ENCODE data around the gene ABI2. TPM values are rescaled to one million over a fixed set of nuclear protein-coding genes. Genes with fewer than 3 reads are reported as not detected.
"Not testable (repeated sequence)": the region's sequence is repeated elsewhere in the genome, so short reads cannot be mapped to it uniquely, and the experiment has no call there.

Gene ABI2
- total and polyA plus RNA-seq, 9 donors, result 25.0 to 91.6 (median 66.2) TPM

DNA sequence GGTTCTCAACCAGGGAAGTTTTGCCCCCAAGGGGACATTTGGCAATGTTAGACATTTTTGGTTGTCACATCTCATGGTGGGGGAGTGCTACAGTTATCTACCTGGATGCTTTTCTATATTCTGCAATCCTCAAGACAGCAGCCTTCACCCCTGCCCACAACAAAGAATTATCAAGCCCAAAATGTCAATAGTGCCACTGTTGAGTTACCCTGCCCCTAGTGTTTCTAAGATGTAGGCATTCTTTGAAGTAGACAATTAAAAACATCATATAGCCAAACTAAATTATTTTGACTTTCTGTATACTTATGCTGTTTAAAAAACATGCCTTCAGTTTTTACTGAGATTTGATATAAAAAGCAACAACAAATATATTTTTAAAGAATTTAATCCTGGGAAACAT, 48.0 kb downstream of the ABI2 start:
- TF ChIP-seq EP300 (IDR thresholded peaks at IDR 0.05) (no peak), CTCF (IDR thresholded peaks at IDR 0.05) (no peak), POLR2A (IDR thresholded peaks at IDR 0.05) (no peak)
- Histone ChIP-seq H3K4me1 (ENCODE audit: insufficient read depth) (no peaks in the 10 kb centered on the region), H3K9me3 (no peaks in the 10 kb centered on the region), H3K4me3 (no peak overlapping the region), H3K27me3 (no peaks in the 10 kb centered on the region), H3K27ac (no peak overlapping the region), H3K36me3 (no peaks in the 10 kb centered on the region)
- no peak for DNase-seq
- intact Hi-C loops (cut with DNase I), result no loop called here

DNA sequence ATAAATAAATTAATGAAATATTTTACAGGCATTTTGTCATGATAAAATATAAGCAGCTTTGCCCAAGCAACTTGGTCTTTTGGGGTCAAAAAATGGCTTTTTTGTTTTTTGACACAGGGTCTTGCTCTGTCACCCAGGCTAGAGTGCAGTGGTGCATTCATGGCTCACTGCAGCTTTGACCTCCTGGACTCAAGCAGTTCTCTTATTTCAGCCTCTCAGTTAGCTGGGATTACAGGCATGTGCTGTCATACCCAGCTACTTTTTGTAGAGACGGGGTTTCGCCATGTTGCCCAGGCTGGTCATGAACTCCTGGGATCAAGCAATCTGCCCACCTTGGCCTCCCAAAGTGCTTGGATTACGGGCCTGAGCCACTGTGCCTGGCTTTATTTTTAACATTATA, 51.0 kb downstream of the ABI2 start:
- no peak for TF ChIP-seq CTCF (IDR thresholded peaks at IDR 0.05)
- TF ChIP-seq POLR2A (IDR thresholded peaks at IDR 0.05), result no peak
- TF ChIP-seq EP300 (IDR thresholded peaks at IDR 0.05), result no peak
- no peak for DNase-seq
- Histone ChIP-seq H3K4me3 (no peak overlapping the region), H3K4me1 (ENCODE audit: insufficient read depth) (no peaks in the 10 kb centered on the region), H3K27ac (no peak overlapping the region), H3K27me3 (no peaks in the 10 kb centered on the region), H3K9me3 (no peaks in the 10 kb centered on the region), H3K36me3 (no peaks in the 10 kb centered on the region)
- 97 to 98% (median 97%) methylated on average over 3 of the region's 3 CpGs for WGBS, 3 donors
- intact Hi-C loops (cut with DNase I), result no loop called here

GRCh38 chr2:203383038-203383437, 54.8 kb downstream of the ABI2 start:
- no peak for DNase-seq
- H3K4me1 ChIP-seq (ENCODE audit: insufficient read depth), result no peaks in the 10 kb centered on the region
- no peak for TF ChIP-seq CTCF (IDR thresholded peaks at IDR 0.05)
- no peak for TF ChIP-seq POLR2A (IDR thresholded peaks at IDR 0.05)
- no peak for TF ChIP-seq EP300 (IDR thresholded peaks at IDR 0.05)
- H3K27ac ChIP-seq, result no peak overlapping the region
- H3K36me3 ChIP-seq, result no peaks in the 10 kb centered on the region
- H3K27me3 ChIP-seq, result no peaks in the 10 kb centered on the region
- H3K4me3 ChIP-seq, result no peak overlapping the region
- no peaks in the 10 kb centered on the region for H3K9me3 ChIP-seq
- intact Hi-C loops (cut with DNase I), result no loop called here
- 90 to 97% (median 92%) methylated on average over 1 of the region's 1 CpG for WGBS, 3 donors

DNA sequence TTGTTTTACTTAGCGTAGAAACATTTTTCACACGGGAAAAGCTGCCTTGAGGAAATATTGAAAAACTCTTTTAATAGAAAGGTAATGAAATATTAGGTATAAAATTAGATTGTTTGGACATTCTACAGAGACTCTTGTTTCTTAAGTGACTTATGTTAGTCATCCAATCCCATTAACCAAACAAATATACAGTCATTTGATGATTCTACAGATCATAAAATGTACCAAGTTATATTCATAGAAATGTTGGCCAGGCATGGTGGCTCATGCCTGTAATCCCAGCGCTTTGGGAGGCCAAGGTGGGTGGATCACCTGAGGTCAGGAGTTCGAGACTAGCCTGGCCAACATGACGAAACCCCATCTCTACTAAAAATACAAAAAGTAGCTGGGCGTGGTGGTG, 60.0 kb downstream of the ABI2 start:
- H3K27me3 ChIP-seq; H3K27ac ChIP-seq; H3K36me3 ChIP-seq; H3K4me1 ChIP-seq (ENCODE audit: insufficient read depth); H3K4me3 ChIP-seq; H3K9me3 ChIP-seq; intact Hi-C loops (cut with DNase I); DNase-seq: not testable (repeated sequence)
- 84 to 96% (median 87%) methylated on average over 6 of the region's 6 CpGs for WGBS, 3 donors

DNA sequence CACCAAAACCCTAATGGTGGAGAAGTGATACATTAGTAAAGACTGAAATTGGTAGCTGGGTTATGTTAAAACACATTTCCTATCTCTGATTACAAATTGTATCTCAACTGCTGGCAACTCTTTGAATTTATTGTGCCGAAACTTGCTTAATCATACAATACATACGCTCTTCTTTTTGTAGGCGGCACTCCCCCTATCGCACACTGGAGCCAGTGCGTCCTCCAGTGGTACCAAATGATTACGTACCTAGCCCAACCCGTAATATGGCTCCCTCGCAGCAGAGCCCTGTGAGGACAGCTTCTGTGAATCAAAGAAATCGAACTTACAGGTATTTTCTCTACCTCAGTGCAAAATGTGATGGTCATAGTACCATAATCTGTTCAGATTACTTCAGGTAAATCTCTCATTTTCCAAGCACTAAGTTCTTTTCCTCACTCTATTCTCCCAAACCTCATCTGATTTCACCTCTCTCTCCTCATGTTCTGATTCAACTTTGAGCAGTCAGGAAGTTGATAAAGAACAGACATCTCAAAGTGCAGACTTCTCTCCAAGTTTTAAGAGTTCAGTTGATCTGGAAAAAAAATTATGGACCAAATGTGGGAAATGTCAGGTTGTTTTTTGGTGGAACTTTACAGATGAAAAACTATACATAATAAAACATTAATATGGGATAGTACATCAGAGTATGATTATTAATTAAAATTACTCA, 66.5 kb downstream of the ABI2 start:
- no peaks in the 10 kb centered on the region for H3K36me3 ChIP-seq
- no peaks in the 10 kb centered on the region for H3K27me3 ChIP-seq
- no peaks in the 10 kb centered on the region for H3K4me1 ChIP-seq (ENCODE audit: insufficient read depth)
- no peaks in the 10 kb centered on the region for H3K9me3 ChIP-seq
- no peak for DNase-seq
- 91 to 95% (median 95%) methylated on average over 9 of the region's 9 CpGs for WGBS, 3 donors
- H3K4me3 ChIP-seq, result no peak overlapping the region
- TF ChIP-seq EP300 (IDR thresholded peaks at IDR 0.05), result no peak
- no peak for TF ChIP-seq CTCF (IDR thresholded peaks at IDR 0.05)
- TF ChIP-seq POLR2A (IDR thresholded peaks at IDR 0.05), result no peak
- intact Hi-C loops (cut with DNase I), result loop anchor here in 1 of 4 donors (1.0 kb wide), 1 partner anchor 19 kb away; no protein-coding TSS in a partner anchor
- no peak overlapping the region for H3K27ac ChIP-seq

All from ovary (tissue), 9 donors.